HEK293 (cell line): Measurements from ENCODE around the gene HERC2.

ENCODE experiments used
- CTCF ChIA-PET: fragments of 350-600 bp; formaldehyde crosslinking; extraction: SDS; loops from one replicate; lab custom pipeline; 2021; ENCODE audit warnings: antibody characterized with exemption; lab: Yijun Ruan, JAX
- POLR2A ChIA-PET: fragments of 300-600 bp; formaldehyde crosslinking; extraction: SDS; loops from one replicate; lab custom pipeline; 2020; ENCODE audit warnings: antibody characterized with exemption, inconsistent platforms; lab: Yijun Ruan, JAX
- H3K27ac ChIP-seq: fragments of 200-500 bp; sonication (Bioruptor generic); 2 replicates; pipeline ENCODE4 v1.5.1; 2014; ENCODE audit warnings: low read depth, low read length, control low read depth, inconsistent platforms; ENCODE audit errors: extremely low read depth
- H3K36me3 ChIP-seq, 2 experiments: fragments of 200-500 bp in 1 of 2; sonication (Bioruptor generic) in 1 of 2; 1 replicate in 1 of 2; 2 replicates in 1 of 2; pipeline ENCODE4 v1.5.1; 2014 to 2017; ENCODE audit warnings: inconsistent platforms in 2 of 2, low read length in 2 of 2; ENCODE audit not compliant: control insufficient read depth in 2 of 2, insufficient read depth in 1 of 2
- H3K4me1 ChIP-seq: fragments of 200-500 bp; sonication (Bioruptor generic); 2 replicates; pipeline ENCODE4 v1.5.1; 2014; ENCODE audit warnings: mild to moderate bottlenecking, low read length, inconsistent platforms; ENCODE audit not compliant: control insufficient read depth, insufficient read depth
- H3K4me3 ChIP-seq: 2 replicates; pipeline ENCODE4 v1.5.1; 2011; ENCODE audit warnings: low read depth, mild to moderate bottlenecking, control low read depth, low read length, moderate library complexity
- H3K9me3 ChIP-seq: fragments of 200-500 bp; sonication (Bioruptor generic); 2 replicates; pipeline ENCODE4 v1.5.1; 2014; ENCODE audit warnings: low read depth, low read length, inconsistent platforms; ENCODE audit not compliant: control insufficient read depth, insufficient read depth
- EGR2 ChIP-seq: fragments of 450-650 bp; formaldehyde crosslinking; IDR thresholded peaks from 2 replicates; pipeline ENCODE4 v1.5.1; 2016; ENCODE audit warnings: low read depth, missing biosample characterization, missing genetic modification characterization
- FEZF1 ChIP-seq: fragments of 450-650 bp; formaldehyde crosslinking; IDR thresholded peaks from 2 replicates; pipeline ENCODE4 v1.5.1; 2016; ENCODE audit warnings: missing biosample characterization, missing genetic modification characterization
- GFI1B ChIP-seq: fragments of 450-650 bp; formaldehyde crosslinking; IDR thresholded peaks from 2 replicates; pipeline ENCODE4 v1.5.1; 2016; ENCODE audit warnings: missing biosample characterization, missing genetic modification characterization
- HOXD13 ChIP-seq: sonication (generic); formaldehyde crosslinking; IDR thresholded peaks from 2 replicates; pipeline ENCODE4 v1.8.0; 2022; ENCODE audit warnings: missing genetic modification reagents, borderline replicate concordance
- OSR2 ChIP-seq: fragments of 450-650 bp; formaldehyde crosslinking; IDR thresholded peaks from 2 replicates; pipeline ENCODE4 v1.5.1; 2016; ENCODE audit warnings: missing biosample characterization, missing genetic modification characterization
- SALL2 ChIP-seq: fragments of 450-650 bp; formaldehyde crosslinking; IDR thresholded peaks from 2 replicates; pipeline ENCODE4 v1.5.0; 2017; ENCODE audit warnings: missing biosample characterization, mild to moderate bottlenecking, missing genetic modification characterization, borderline replicate concordance
- SCRT1 ChIP-seq: fragments of 450-650 bp; formaldehyde crosslinking; IDR thresholded peaks from 2 replicates; pipeline ENCODE4 v1.5.1; 2016; ENCODE audit warnings: missing biosample characterization, missing genetic modification characterization, borderline replicate concordance
- TCF7L2 ChIP-seq: IDR thresholded peaks from 2 replicates; pipeline ENCODE4 v1.6.1; 2011; ENCODE audit warnings: low read depth, mild to moderate bottlenecking, inconsistent platforms, low read length, moderate library complexity, borderline replicate concordance
- YY2 ChIP-seq: fragments of 450-650 bp; formaldehyde crosslinking; IDR thresholded peaks from 2 replicates; pipeline ENCODE4 v1.5.1; 2016; ENCODE audit warnings: missing biosample characterization, missing genetic modification characterization
- ZFP41 ChIP-seq: fragments of 450-650 bp; formaldehyde crosslinking; IDR thresholded peaks from 2 replicates; pipeline ENCODE4 v1.5.1; 2016; ENCODE audit warnings: missing biosample characterization, missing genetic modification characterization, borderline replicate concordance
- ZNF10 ChIP-seq: fragments of 450-650 bp; formaldehyde crosslinking; IDR thresholded peaks from 2 replicates; pipeline ENCODE4 v1.5.1; 2017; ENCODE audit warnings: missing biosample characterization, missing genetic modification characterization
- ZNF175 ChIP-seq: fragments of 450-650 bp; formaldehyde crosslinking; IDR thresholded peaks from 2 replicates; pipeline ENCODE4 v1.5.1; 2016; ENCODE audit warnings: missing biosample characterization, missing genetic modification characterization
- ZNF18 ChIP-seq: fragments of 450-650 bp; formaldehyde crosslinking; IDR thresholded peaks from 2 replicates; pipeline ENCODE4 v1.5.1; 2016; ENCODE audit warnings: missing biosample characterization, missing genetic modification characterization
- ZNF184 ChIP-seq: fragments of 450-650 bp; IDR thresholded peaks from 2 replicates; pipeline ENCODE4 v1.5.1; 2018; ENCODE audit warnings: missing biosample characterization, mild to moderate bottlenecking, missing genetic modification characterization
- ZNF221 ChIP-seq: fragments of 450-650 bp; formaldehyde crosslinking; IDR thresholded peaks from 2 replicates; pipeline ENCODE4 v1.5.1; 2017; ENCODE audit warnings: missing biosample characterization, missing genetic modification characterization, borderline replicate concordance
- ZNF223 ChIP-seq: fragments of 450-650 bp; formaldehyde crosslinking; IDR thresholded peaks from 2 replicates; pipeline ENCODE4 v1.5.1; 2016; ENCODE audit warnings: missing biosample characterization, missing genetic modification characterization
- ZNF274 ChIP-seq, 2 experiments: fragments of 200-500 bp in 1 of 2; fragments of 450-650 bp in 1 of 2; sonication (Bioruptor generic) in 1 of 2; formaldehyde crosslinking in 1 of 2; IDR thresholded peaks; 2 replicates each; pipeline versions ENCODE4 v1.5.1 to v1.6.1; 2014 to 2016; ENCODE audit warnings: borderline replicate concordance in 1 of 2, inconsistent platforms in 1 of 2, low read length in 1 of 2, missing biosample characterization in 1 of 2, missing genetic modification characterization in 1 of 2
- ZNF37A ChIP-seq: fragments of 450-650 bp; IDR thresholded peaks from 2 replicates; pipeline ENCODE4 v1.5.1; 2018; ENCODE audit warnings: missing biosample characterization, missing genetic modification characterization
- ZNF416 ChIP-seq: fragments of 450-650 bp; formaldehyde crosslinking; IDR thresholded peaks from 2 replicates; pipeline ENCODE4 v1.5.1; 2016; ENCODE audit warnings: missing biosample characterization, missing genetic modification characterization
- ZNF423 ChIP-seq: fragments of 450-650 bp; formaldehyde crosslinking; IDR thresholded peaks from 2 replicates; pipeline ENCODE4 v1.5.1; 2016; ENCODE audit warnings: missing biosample characterization, missing genetic modification characterization
- ZNF558 ChIP-seq: fragments of 450-650 bp; formaldehyde crosslinking; IDR thresholded peaks from 2 replicates; pipeline ENCODE4 v1.5.1; 2016; ENCODE audit warnings: missing biosample characterization, missing genetic modification characterization
- ZNF623 ChIP-seq: fragments of 450-650 bp; formaldehyde crosslinking; IDR thresholded peaks from 2 replicates; pipeline ENCODE4 v1.5.1; 2016; ENCODE audit warnings: missing biosample characterization, missing genetic modification characterization
- ZNF664 ChIP-seq: fragments of 450-650 bp; formaldehyde crosslinking; IDR thresholded peaks from 2 replicates; pipeline ENCODE4 v1.5.1; 2016; ENCODE audit warnings: missing biosample characterization, missing genetic modification characterization
- ZNF701 ChIP-seq: fragments of 450-650 bp; formaldehyde crosslinking; IDR thresholded peaks from 2 replicates; pipeline ENCODE4 v1.5.1; 2016; ENCODE audit warnings: missing biosample characterization, missing genetic modification characterization
- ZNF791 ChIP-seq: fragments of 450-650 bp; formaldehyde crosslinking; IDR thresholded peaks from 2 replicates; pipeline ENCODE4 v1.5.1; 2016; ENCODE audit warnings: missing biosample characterization, missing genetic modification characterization
- ZNF843 ChIP-seq: fragments of 450-650 bp; formaldehyde crosslinking; IDR thresholded peaks from 2 replicates; pipeline ENCODE4 v1.5.1; 2016; ENCODE audit warnings: missing biosample characterization, missing genetic modification characterization
- TF ChIP-seq, protein P1 (sequence below): fragments of 450-650 bp; formaldehyde crosslinking; IDR thresholded peaks from 2 replicates; pipeline ENCODE4 v1.5.1; 2017; ENCODE audit warnings: missing biosample characterization, missing genetic modification characterization
- TF ChIP-seq, protein P2 (sequence below): fragments of 450-650 bp; formaldehyde crosslinking; IDR thresholded peaks from 2 replicates; pipeline ENCODE4 v1.5.1; 2017; ENCODE audit warnings: missing biosample characterization, missing genetic modification characterization
- TF ChIP-seq, protein P3 (sequence below): fragments of 450-650 bp; IDR thresholded peaks from 2 replicates; pipeline ENCODE4 v1.5.1; 2018; ENCODE audit warnings: missing biosample characterization, missing genetic modification characterization

The HERC2 gene

GRCh38 chr15:28286031-28286430 lies 35.9 kb downstream of the HERC2 start:
- Histone ChIP-seq H3K4me1 (no peaks in the 10 kb centered on the region), H3K4me3 (no peak overlapping the region), H3K27ac (no peak overlapping the region), H3K36me3 (peaks cover 0 to 25% of the 10 kb centered on the region in 2 experiments; a peak in 1 of 3 replicates), H3K9me3 (no peaks in the 10 kb centered on the region)
- POLR2A ChIA-PET: no interaction called here
- TF ChIP-seq ZNF701 (no peak), ZNF223 (tag by site-specific recombination) (no peak), HOXD13 (CRISPR knock-in tag) (no peak), EGR2 (tag by site-specific recombination) (no peak), ZNF423 (tag by site-specific recombination) (no peak), ZNF274 (IDR thresholded peaks at IDR 0.05; ENCODE audit: low read length) (no peak), ZNF274 (tag by site-specific recombination; IDR thresholded peaks at IDR 0.05; ENCODE audit: borderline replicate concordance) (no peak), OSR2 (tag by site-specific recombination) (no peak), FEZF1 (tag by site-specific recombination) (no peak), ZNF10 (tag by site-specific recombination) (no peak), ZNF623 (tag by site-specific recombination) (no peak), ZNF843 (tag by site-specific recombination) (no peak), ZFP41 (tag by site-specific recombination) (no peak)
- TF ChIP-seq, protein P1, sequence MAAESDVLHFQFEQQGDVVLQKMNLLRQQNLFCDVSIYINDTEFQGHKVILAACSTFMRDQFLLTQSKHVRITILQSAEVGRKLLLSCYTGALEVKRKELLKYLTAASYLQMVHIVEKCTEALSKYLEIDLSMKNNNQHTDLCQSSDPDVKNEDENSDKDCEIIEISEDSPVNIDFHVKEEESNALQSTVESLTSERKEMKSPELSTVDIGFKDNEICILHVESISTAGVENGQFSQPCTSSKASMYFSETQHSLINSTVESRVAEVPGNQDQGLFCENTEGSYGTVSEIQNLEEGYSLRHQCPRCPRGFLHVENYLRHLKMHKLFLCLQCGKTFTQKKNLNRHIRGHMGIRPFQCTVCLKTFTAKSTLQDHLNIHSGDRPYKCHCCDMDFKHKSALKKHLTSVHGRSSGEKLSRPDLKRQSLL (tag by site-specific recombination): no peak
- CTCF ChIA-PET: no interaction called here

DNA sequence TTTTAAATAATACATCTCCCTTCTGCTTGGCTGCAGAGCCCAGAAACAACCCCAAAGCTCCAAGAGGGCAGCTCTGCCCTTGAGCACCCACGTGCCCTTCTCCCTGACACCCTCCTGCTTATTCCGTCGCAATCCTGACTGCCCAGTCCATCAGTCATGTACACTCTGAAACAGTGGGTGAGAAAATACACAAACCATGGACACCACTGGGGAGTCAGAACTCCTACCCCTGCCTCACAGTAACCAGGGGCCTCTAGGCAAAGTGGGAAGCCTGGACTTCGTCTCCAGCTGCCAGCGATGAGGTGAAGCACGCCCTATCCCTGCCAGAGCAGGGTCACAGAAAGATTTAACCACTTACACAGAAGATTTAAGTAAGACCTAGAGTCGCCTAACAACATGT lies 40.1 kb downstream of the HERC2 start:
- Histone ChIP-seq H3K4me1 (no peaks in the 10 kb centered on the region), H3K4me3 (no peak overlapping the region), H3K27ac (no peak overlapping the region), H3K9me3 (no peaks in the 10 kb centered on the region), H3K36me3 (peaks cover 0 to 24% of the 10 kb centered on the region in 2 experiments; a peak in 2 of 3 replicates)
- CTCF ChIA-PET: no interaction called here
- POLR2A ChIA-PET: no interaction called here
- TF ChIP-seq ZNF184 (tag by site-specific recombination): no peak

GRCh38 chr15:28274635-28275034 lies 47.3 kb downstream of the HERC2 start:
- H3K9me3 ChIP-seq: no peaks in the 10 kb centered on the region
- peaks cover 0 to 51% of the 10 kb centered on the region in 2 experiments; a peak in 2 of 3 replicates for H3K36me3 ChIP-seq
- TF ChIP-seq GFI1B: no peak
- no peak for TF ChIP-seq SCRT1
- no peak for TF ChIP-seq ZNF791 (tag by site-specific recombination)
- TF ChIP-seq, protein P2, sequence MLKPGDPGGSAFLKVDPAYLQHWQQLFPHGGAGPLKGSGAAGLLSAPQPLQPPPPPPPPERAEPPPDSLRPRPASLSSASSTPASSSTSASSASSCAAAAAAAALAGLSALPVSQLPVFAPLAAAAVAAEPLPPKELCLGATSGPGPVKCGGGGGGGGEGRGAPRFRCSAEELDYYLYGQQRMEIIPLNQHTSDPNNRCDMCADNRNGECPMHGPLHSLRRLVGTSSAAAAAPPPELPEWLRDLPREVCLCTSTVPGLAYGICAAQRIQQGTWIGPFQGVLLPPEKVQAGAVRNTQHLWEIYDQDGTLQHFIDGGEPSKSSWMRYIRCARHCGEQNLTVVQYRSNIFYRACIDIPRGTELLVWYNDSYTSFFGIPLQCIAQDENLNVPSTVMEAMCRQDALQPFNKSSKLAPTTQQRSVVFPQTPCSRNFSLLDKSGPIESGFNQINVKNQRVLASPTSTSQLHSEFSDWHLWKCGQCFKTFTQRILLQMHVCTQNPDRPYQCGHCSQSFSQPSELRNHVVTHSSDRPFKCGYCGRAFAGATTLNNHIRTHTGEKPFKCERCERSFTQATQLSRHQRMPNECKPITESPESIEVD: no peak
- TF ChIP-seq, protein P3, sequence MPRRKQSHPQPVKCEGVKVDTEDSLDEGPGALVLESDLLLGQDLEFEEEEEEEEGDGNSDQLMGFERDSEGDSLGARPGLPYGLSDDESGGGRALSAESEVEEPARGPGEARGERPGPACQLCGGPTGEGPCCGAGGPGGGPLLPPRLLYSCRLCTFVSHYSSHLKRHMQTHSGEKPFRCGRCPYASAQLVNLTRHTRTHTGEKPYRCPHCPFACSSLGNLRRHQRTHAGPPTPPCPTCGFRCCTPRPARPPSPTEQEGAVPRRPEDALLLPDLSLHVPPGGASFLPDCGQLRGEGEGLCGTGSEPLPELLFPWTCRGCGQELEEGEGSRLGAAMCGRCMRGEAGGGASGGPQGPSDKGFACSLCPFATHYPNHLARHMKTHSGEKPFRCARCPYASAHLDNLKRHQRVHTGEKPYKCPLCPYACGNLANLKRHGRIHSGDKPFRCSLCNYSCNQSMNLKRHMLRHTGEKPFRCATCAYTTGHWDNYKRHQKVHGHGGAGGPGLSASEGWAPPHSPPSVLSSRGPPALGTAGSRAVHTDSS: no peak
- no peak for TF ChIP-seq ZNF221 (tag by site-specific recombination)
- no peak for TF ChIP-seq ZNF37A (tag by site-specific recombination)
- no peak for TF ChIP-seq ZNF558 (tag by site-specific recombination)
- no peak for TF ChIP-seq ZNF18
- TF ChIP-seq ZNF175 (tag by site-specific recombination): no peak
- TF ChIP-seq ZNF416 (tag by site-specific recombination): no peak
- no peak for TF ChIP-seq YY2 (tag by site-specific recombination)
- TF ChIP-seq TCF7L2: no peak
- no peak for TF ChIP-seq ZNF664 (tag by site-specific recombination)
- TF ChIP-seq ZFP41 (tag by site-specific recombination): no peak
- no peak for TF ChIP-seq SALL2 (tag by site-specific recombination)

More at GRCh38 chr15:28274635-28275034, 47.3 kb downstream of the HERC2 start:
- ChIA-PET POLR2A (no interaction called here), CTCF (no interaction called here)
- no peak overlapping the region for H3K4me3 ChIP-seq
- H3K27ac ChIP-seq: no peak overlapping the region
- no peaks in the 10 kb centered on the region for H3K4me1 ChIP-seq
